T-helper 2 cell (primary cell): ENCODE measurements around the gene LIPM.
"Not testable (repeated sequence)": the region's sequence is repeated elsewhere in the genome, so short reads cannot be mapped to it uniquely, and the experiment has no call there.

Experiments
- DNase-seq, 5 experiments: peaks; one replicate each; pipeline versions ENCODE4 v3.0.0 to v3.0.0-alpha.2; 2012 to 2022

LIPM gene

GRCh38 chr10:88803641-88804040 lies 1.1 kb downstream of the LIPM start:
- DNase-seq: no peak

- DNase-seq: no peak
Observed at GRCh38 chr10:88804083-88804812, 1.7 kb downstream of the LIPM start.

- peak in 1 of 5 experiments; percentile 38 for DNase-seq
Observed at GRCh38 chr10:88805361-88805760, 2.8 kb downstream of the LIPM start.

DNA sequence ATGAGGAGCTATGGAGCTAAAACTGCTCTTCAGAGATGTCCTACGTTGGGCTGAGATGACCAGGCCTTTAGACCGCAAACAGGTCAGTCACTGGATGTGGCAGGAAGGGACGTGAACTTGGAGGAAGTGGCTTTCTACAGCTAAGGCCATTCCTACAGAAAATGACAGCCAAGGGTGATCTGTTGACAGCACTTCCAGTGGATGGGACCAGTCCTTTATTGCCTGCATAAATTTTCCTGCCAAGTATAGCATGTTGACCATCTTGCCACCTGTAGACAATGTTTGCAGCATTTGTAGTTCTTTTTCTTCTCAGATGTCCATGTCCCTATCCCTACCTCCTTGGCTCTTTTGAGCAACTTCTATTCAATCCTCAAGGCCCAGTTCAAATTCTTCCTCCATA lies 3.4 kb downstream of the LIPM start:
- DNase-seq: no peak

DNA sequence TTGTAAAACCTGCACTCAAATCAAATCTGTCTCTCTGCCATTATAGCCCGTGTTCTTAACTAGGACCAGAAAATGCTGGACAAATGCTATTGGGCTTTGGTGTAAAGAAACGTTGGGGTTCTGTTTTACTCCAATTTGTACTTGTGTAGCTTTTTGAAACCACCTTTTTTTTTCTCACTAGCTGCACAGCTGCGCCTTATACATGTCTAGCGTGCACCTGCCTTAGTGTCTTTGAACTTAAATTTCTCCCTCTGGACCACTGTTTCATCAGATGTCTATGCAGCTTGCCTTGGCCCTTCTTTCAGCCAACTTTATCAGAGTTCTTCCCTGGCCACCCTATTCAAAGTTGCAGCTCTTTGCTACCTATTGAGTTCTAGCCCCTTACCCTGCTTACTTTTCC lies 7.1 kb downstream of the LIPM start:
- no peak for DNase-seq

GRCh38 chr10:88810196-88810961 lies 7.8 kb downstream of the LIPM start:
- peak in 2 of 5 experiments; percentile 30 to 81 for DNase-seq

DNA sequence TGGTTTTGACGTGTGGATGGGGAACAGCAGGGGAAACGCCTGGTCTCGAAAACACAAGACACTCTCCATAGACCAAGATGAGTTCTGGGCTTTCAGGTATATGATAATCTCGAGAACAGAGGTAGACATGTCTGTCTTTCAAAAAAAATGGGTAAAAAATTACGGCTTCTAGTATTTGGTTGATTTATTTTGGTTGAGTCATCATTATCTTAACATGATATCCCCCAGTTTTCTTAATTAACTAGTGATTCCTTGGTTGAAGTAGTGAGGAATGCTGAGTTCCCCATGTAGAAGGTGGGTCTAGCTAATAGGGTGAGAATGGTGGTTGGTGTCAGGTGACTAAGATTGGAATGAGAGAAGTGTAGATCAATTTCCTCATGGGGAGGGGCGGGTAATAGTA lies 10.7 kb downstream of the LIPM start:
- no peak for DNase-seq

DNA sequence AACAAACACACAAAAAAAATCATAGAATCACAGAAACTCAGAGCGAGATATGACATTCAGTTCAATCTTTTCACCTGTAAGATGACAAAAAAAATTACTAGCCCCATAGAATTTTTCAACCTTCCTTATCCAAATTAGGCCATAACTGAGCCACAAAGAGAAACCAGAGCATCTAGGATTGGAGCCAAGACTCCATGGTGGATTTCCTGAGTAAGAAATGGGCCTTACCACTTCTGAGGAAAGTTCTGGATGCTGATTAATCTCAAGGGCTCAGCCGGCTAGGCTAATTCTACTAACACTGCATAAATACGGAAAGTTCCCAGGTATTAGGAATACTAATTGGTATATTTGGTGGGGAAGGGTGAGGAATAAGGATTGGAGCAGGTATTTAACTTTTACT lies 16.8 kb downstream of the LIPM start:
- DNase-seq: no peak

DNA sequence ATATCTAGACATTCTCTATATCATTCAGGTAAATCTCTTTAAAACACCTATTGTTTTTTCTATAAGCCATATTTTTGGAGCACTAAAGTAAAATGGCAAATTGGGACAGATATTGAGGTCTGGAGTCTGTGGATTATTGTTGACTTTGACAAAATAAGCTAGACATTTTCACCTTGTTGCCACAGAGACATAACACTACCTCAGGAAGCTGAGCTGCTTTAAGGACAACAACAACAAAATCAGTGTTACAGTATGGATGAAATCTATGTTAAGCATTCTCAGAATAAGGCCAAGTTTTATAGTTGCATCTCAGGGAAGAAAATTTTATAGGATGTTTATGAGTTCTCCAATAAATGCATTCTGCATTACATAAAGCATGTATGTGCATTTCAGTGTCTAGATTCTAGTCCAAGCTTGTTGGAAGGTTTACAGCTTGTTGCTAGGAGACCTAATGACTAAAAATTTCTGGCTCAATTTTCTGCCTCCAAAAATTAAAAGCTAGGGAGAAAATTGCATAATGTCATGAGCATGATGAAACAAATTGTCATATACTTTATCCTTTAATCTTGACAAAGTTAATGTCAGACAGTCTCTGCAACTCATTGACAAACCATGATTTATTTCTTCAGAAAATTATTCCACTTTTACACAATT lies 18.3 kb downstream of the LIPM start:
- DNase-seq: no peak

DNA sequence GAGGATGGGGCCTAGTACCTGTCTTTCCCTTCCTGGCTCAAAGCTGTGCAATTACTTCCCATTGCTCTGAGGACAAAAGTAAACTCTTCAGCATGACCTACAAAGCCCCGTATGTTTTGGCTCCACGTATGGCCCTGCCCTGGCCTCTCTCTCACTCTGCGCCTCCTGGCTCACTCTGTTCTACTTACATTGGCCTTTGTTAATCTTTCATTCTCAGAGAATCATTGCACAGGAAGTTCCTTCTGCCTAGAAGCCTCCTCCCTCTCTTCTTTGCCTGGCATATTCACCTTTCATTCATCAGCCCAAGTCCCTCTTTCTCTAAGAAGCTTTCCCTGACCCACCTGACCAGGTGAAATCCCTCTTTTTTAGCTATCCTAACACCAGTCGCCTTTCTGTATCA lies 23.9 kb downstream of the LIPM start:
- DNase-seq: no peak

DNA sequence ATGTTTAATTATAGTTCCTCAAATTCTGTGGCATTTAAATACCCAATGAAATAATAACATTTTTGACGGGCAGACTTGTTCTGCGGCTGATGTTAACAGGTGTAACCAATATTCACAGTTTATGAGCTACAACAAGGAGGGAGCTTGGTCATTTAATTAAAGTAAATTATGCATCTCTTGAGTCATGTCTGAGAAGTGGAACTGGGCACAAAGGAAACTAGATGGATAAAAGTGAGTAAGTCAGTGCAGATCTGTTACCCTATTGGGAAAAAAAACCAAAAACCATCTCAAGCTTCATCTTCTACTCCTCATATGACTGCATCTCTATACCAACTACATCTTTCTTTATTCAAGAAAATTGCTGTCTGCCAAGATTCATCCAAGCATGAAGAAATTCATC lies 25.1 kb downstream of the LIPM start:
- no peak for DNase-seq

- no peak for DNase-seq
Observed at GRCh38 chr10:88828310-88828709, 25.8 kb downstream of the LIPM start.

GRCh38 chr10:88830643-88831268 lies 28.2 kb downstream of the LIPM start:
- peak in 1 of 5 experiments; percentile 66 for DNase-seq

GRCh38 chr10:88831709-88832108 lies 29.2 kb downstream of the LIPM start:
- DNase-seq: peak; percentile 5 to 96 (median 25)

DNA sequence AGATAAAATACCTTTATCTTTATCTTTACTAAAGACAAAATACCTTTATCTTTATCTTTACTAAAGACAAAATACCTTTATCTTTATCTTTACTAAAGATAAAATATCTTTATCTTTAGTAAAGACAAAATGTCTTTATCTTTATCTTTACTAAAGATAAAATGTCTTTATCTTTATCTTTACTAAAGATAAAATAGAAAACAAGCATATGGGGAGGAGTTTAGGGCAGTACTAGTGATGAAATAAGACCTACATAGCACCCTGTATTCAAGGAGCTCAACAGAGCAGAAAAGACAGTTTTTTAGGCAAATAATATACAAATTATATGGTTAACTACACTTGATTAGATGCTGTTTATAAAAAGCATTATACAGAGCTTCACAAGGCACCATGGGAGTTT lies 29.8 kb downstream of the LIPM start:
- no peak for DNase-seq

GRCh38 chr10:88833156-88833555 lies 30.6 kb downstream of the LIPM start:
- no peak for DNase-seq

- peak in 1 of 5 experiments; percentile 74 for DNase-seq
Observed at GRCh38 chr10:88833723-88834122, 31.2 kb downstream of the LIPM start.

DNA sequence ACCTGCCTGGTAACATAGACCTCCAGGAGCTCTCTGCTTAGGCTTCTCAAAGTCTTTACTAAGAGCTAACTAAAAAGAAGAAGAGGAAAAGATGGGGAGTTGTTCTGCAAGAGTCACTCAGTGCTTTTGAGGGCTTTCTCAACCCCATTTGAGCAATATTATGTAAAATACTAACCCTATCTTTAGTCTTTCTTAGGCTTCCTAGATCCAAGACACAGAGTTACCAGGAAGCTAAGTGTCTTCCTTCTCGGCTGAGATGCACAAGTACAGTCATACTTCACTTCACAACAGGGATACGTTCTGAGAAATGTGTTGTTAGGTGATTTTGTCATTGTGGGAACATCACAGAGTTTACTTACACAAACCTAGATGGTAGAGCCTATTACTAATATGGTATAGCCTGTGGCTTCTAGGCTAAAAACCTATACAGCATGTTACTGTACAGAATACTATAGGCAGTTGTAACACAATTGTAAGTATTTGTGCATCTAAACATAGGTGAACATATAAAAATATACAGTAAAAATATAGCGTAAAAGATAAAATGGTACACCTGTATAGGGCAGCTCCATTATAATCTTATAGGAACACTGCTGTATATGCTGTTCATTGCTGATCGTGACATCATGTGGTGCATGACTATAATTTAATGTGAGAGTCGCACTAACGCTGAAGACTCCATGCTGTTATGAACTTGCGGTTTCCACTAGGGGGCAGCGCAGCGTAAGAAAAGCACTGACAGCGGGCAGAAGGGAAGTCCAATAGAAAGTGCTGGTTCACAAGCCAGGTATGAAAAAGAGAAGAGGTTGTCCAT lies 32.8 kb downstream of the LIPM start:
- peak; percentile 51 to 93 (median 72) for DNase-seq

- DNase-seq: peak in 1 of 5 experiments; percentile 38
Observed at GRCh38 chr10:88835910-88836221, 33.3 kb downstream of the LIPM start.

GRCh38 chr10:88837632-88838031 lies 35.1 kb downstream of the LIPM start:
- DNase-seq: not testable (repeated sequence)

- no peak for DNase-seq
Observed at GRCh38 chr10:88838766-88839350, 36.3 kb downstream of the LIPM start.

DNA sequence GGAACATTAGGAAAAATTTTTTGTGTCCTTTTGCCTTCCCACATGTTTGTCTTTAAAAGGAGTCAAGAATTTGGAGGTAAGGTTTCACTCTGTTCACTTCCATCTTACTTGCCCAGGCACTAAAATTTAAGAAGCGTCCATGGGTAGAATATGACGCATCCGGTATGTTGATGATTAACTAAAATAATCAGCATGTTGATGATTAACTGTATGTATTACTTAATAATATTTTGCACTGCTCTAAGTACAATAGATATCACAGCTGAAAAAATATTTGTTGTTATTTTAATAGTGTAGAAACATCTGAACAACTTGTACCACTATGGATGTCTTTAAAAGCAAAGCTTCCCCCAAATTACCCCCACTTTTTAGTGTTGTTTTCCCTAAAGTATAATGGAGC lies 37.6 kb downstream of the LIPM start:
- DNase-seq: no peak
